ENCODE data around the gene MAPK1IP1L.

DNA sequence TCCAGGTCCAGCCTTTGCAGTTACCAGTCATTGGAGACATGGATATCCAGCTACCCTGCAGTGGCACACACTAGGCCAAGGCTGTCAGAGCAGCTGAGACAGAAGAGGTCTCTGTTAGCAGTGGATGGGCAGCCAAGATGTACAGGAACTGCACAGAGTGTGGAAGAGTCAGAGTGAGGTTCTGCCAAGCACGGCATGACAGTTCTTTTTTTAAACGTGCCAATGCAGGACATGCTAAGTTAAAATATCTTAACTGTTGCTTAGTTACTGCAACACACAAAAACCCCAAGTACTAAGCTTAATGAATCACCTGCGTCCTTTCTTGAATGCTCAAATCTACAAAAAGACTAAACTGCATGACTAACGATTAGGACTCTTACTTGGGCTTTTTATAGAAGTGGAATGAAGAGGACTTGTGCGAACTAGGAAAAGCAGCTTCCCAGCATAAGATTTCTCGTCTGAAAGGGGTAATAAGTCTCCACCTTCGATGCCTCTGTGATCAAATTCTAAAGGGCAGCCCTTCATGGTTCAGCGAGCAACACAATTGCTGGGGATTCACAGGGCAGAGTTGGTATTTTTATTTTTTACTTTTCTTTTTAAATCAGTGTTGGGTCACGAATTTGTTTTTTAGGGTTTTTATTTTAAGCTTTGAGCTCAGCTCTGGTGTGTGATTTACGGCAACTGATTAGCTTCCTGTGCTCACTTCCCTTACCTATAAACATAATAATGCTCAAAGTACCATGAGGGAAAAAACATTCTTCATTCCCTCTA lies 20.6 kb downstream of the MAPK1IP1L start:
- TF ChIP-seq, protein P1, sequence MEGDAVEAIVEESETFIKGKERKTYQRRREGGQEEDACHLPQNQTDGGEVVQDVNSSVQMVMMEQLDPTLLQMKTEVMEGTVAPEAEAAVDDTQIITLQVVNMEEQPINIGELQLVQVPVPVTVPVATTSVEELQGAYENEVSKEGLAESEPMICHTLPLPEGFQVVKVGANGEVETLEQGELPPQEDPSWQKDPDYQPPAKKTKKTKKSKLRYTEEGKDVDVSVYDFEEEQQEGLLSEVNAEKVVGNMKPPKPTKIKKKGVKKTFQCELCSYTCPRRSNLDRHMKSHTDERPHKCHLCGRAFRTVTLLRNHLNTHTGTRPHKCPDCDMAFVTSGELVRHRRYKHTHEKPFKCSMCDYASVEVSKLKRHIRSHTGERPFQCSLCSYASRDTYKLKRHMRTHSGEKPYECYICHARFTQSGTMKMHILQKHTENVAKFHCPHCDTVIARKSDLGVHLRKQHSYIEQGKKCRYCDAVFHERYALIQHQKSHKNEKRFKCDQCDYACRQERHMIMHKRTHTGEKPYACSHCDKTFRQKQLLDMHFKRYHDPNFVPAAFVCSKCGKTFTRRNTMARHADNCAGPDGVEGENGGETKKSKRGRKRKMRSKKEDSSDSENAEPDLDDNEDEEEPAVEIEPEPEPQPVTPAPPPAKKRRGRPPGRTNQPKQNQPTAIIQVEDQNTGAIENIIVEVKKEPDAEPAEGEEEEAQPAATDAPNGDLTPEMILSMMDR (IDR thresholded peaks at IDR 0.05; ENCODE audit: low read length) = no peak
- no peak for TF ChIP-seq EZH2 (optimal IDR thresholded peaks at IDR 0.05; ENCODE audit: low read depth, low read length)

Measured in MM.1S (cell line).